ENCODE measurements around the gene NUTM2G.
"Not testable (repeated sequence)": the region's sequence is repeated elsewhere in the genome, so short reads cannot be mapped to it uniquely, and the experiment has no call there.

Gene NUTM2G, protein sequence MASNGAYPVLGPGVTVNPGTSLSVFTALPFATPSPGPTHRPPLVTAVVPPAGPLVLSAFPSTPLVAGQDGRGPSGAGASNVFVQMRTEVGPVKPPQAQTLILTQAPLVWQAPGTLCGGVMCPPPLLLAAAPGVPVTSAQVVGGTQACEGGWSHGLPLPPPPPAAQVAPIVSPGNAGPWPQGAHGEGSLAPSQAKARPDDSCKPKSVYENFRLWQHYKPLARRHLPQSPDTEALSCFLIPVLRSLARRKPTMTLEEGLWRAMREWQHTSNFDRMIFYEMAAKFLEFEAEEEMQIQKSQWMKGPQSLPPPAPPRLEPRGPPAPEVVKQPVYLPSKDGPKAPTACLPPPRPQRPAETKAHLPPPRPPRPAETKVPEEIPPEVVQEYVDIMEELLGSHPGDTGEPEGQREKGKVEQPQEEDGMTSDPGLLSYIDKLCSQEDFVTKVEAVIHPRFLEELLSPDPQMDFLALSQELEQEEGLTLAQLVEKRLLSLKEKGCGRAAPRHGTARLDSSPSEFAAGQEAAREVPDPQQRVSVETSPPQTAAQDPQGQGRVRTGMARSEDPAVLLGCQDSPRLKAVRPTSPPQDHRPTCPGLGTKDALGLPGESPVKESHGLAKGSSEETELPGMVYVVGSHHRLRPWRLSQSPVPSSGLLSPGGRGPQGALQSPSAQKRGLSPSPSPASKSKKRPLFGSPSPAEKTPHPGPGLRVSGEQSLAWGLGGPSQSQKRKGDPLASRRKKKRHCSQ

GRCh38 chr9:96928543-96928942, at the start of gene NUTM2G:
NUTM2G (plus strand) TSS chr9:96928843; CDS start chr9:96929025, 182 bp downstream.
- DNase-seq (ENCODE audit: low spot score): not testable (repeated sequence)

DNA sequence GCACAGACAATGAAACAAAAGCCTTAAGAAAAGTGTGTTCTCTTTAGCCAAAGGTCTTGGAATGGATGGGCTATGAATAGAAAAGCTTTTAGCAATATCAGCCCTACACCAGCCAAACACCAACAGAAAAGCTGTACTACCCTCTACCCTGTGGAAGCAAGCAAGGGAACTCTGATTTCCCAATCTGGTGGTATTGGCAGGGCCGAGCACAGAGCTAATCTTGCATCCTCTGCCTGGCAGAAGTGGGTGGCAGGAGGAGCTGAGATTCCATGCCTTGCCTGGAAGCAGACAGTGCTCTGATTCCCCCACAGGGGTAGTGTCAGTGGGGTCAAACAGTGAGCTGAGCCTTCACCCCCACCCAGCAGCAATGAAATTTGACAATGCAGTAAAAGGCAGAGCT, 44.7 kb upstream of the NUTM2G start:
- no peak for DNase-seq (ENCODE audit: low spot score)

GRCh38 chr9:96884443-96884842, 44.2 kb upstream of the NUTM2G start:
- peak; percentile 73 for DNase-seq (ENCODE audit: low spot score)

DNA sequence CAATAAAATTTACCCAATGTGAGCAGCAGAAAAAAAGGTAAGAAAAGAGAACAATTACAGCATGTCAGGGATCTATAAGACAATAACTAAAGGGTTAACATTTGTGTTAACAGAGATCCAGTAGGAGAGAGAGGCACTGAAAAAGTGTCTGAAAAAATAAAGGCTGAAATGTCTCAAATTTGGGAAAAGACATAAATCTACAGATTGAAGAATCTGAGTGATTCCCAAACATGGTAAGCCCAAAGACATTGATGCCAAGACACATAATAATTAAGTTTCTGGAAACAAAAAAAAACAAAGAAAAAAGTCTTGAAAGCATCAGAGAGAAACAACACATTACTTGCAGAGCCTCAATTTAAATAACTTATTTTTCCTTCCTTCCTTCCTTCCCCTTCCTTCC, 43.2 kb upstream of the NUTM2G start:
- DNase-seq (ENCODE audit: low spot score): no peak

DNA sequence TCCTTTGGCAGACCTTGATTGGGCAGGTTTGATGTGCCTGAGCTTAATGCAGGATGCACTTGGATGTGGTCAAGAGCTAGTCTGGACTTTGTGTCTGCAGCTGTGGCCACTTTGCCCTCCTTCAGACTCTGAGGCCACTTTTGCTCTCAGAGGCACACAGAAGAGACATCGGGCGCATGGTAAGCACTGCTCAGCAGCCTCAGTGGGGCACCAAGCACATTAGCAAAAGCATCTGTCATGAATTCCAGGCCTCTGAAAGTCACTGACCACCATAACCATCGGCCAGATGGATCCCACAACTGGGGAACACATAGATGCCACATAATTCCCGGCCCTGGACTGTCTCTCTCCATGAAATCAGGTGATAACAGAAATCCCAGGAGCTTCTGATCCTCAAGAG, 40.1 kb upstream of the NUTM2G start:
- DNase-seq (ENCODE audit: low spot score): no peak

GRCh38 chr9:96892131-96892530, 36.5 kb upstream of the NUTM2G start:
- DNase-seq (ENCODE audit: low spot score): no peak

GRCh38 chr9:96900010-96900409, 28.6 kb upstream of the NUTM2G start:
- DNase-seq (ENCODE audit: low spot score): not testable (repeated sequence)

- DNase-seq (ENCODE audit: low spot score): not testable (repeated sequence)
Observed at GRCh38 chr9:96904947-96905722, 23.5 kb upstream of the NUTM2G start.

DNA sequence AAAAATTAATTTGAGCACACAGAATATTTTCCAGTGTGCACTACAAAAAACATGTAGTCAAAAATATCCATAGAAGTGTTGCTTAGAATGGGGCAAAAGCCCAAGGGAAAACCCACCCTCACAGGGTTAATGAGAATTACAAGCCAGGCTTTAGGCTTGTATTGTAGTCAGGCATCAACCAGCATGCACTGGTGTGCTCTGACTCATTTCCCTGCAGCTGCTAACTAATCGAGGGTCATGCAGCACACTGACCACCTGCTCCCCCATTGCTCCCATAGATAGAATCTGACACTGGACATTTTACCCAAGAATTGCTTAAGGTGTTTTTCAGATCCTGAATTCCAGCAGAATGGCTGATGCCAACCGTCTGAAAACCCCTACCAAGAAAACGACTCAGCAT, 20.2 kb upstream of the NUTM2G start:
- DNase-seq (ENCODE audit: low spot score): not testable (repeated sequence)

- not testable (repeated sequence) for DNase-seq (ENCODE audit: low spot score)
Observed at GRCh38 chr9:96915539-96915938, 13.1 kb upstream of the NUTM2G start.

DNA sequence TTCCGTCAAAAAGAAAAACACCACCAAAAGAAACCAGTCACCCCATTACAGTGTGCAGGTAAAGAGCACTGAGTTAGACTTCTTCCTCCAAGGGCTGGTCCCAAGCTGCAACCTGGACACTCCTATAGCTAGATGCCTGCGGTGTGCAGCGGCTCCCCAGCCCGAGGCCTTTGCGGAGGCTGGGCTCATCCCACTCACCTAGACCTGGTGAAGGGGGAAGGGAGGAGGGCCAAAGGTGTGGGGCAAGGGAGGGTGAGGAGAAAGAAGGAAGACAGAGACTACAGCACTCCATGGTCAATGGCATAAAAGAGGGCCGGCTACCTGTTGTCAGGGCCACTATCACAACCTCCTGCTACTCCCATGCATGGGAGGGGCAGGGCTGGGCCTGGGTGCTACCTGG, 12.1 kb upstream of the NUTM2G start:
- DNase-seq (ENCODE audit: low spot score): not testable (repeated sequence)

DNA sequence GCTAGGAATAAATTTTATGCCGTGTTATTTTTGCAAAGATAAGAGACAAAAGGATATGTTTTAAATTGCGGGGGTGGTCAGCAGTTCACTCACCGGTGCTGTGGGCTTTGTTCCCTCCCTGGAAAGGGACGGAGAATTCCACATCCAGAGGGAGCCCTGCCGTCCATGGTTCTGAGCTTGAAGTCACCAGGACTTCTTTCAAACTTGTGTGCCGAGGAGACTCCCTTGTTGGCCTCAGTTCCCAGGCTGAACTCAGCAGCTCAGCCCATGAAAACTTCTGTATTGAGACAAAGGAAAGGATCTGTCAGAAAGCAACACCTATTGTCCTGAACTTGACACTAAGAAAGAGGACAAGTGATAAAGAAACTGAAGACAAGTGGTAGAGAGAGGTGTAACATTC, 10.1 kb upstream of the NUTM2G start:
- not testable (repeated sequence) for DNase-seq (ENCODE audit: low spot score)

- not testable (repeated sequence) for DNase-seq (ENCODE audit: low spot score)
Observed at GRCh38 chr9:96920803-96921202, 7.8 kb upstream of the NUTM2G start.

DNA sequence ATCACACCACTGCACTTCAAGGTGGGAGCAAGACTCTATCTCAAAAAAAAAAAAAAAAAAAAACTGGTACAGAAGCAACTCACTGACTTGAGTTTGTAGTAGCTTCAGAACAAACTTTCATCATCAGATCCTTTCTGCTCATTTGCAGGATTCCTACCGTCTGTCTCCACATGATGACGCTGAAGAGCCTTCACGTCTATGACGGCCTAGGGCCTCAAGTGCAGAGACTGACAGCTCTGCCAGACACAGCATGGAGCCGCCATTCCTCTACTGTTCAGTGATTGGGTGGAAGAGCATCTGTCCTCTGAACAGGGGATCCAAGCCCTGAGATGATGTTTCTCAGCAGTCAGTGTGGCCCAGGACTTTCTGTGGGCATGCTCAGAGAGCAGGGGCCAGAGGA, 3.1 kb upstream of the NUTM2G start:
- not testable (repeated sequence) for DNase-seq (ENCODE audit: low spot score)

DNA sequence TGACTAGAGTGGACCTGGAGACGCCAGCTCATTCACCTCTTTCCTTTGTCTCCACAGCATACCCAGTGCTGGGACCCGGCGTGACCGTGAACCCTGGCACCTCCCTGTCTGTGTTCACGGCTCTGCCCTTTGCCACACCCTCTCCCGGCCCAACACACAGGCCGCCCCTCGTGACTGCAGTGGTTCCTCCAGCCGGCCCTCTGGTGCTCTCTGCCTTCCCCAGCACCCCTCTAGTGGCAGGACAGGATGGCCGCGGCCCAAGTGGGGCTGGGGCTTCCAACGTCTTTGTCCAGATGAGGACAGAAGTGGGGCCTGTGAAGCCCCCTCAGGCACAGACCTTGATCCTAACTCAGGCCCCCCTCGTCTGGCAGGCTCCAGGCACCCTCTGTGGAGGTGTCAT, 3.0 kb downstream of the NUTM2G start:
- not testable (repeated sequence) for DNase-seq (ENCODE audit: low spot score)

- DNase-seq (ENCODE audit: low spot score): not testable (repeated sequence)
Observed at GRCh38 chr9:96934097-96934496, 5.5 kb downstream of the NUTM2G start.

DNA sequence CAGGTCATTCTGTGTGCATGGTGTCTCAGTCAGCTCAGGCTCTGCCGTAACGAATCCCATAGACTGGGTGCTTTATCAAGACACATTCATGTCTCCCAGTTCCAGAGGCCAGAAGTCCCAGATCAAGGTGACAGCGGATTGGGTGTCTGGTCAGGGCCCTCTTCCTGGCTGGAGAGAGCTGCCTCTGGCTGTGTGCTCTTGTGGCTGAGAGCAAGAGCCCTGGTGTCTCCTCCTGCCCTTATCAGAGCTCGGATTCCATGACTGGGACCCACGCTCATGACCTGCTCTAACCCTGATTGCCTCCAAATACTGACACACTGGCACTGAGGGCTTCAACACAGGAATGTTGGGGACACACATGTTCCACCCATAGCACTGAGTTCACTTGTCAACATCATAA, 6.1 kb downstream of the NUTM2G start:
- DNase-seq (ENCODE audit: low spot score): not testable (repeated sequence)

GRCh38 chr9:96935401-96935800, 6.8 kb downstream of the NUTM2G start:
- DNase-seq (ENCODE audit: low spot score): not testable (repeated sequence)

DNA sequence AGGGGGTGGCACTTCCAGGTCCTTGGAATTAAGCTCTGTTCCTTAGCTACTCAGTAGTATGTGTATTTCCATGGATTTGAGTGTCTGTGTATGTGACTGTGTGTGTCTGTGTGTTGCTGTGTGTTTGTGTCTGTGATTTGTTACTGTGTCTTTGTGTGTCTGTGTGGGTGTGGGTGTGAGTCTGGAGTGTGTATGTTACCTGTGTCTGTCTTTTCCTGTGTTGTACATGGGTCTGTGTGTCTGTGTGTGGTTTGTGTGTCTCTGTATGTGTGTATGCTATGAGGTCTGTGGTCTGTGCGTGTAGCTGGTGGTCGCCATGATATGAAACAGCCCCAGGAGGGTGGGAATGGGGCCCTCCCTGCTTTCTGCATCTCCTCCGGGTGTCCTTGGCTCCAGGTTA, 8.8 kb downstream of the NUTM2G start:
- DNase-seq (ENCODE audit: low spot score): not testable (repeated sequence)

- not testable (repeated sequence) for DNase-seq (ENCODE audit: low spot score)
Observed at GRCh38 chr9:96938957-96939665, 10.5 kb downstream of the NUTM2G start.

- not testable (repeated sequence) for DNase-seq (ENCODE audit: low spot score)
Observed at GRCh38 chr9:96940982-96941381, 12.3 kb downstream of the NUTM2G start.

GRCh38 chr9:96941628-96942027, 13.0 kb downstream of the NUTM2G start:
- not testable (repeated sequence) for DNase-seq (ENCODE audit: low spot score)

Data from AG08396 (cell line).